Measurements from ENCODE around the gene TMPRSS11E. TPM values are rescaled to one million over a fixed set of nuclear protein-coding genes. Genes with fewer than 3 reads are reported as not detected.
"Not testable (repeated sequence)": the region's sequence is repeated elsewhere in the genome, so short reads cannot be mapped to it uniquely, and the experiment has no call there.

TMPRSS11E gene
- total RNA-seq, 1 donor from 2014 or later = not detected

- DNase-seq (no peak), ATAC-seq (ENCODE audit: poor library complexity) (no peak)
- intact Hi-C loops (cut with DNase I) = no loop called here
These were observed 73.7 kb downstream of the TMPRSS11E start for GRCh38 chr4:68520985-68521384.

- intact Hi-C loops (cut with DNase I); ATAC-seq (ENCODE audit: poor library complexity); DNase-seq: not testable (repeated sequence)
These were observed 75.0 kb downstream of the TMPRSS11E start for GRCh38 chr4:68522232-68522631.

GRCh38 chr4:68535974-68536373, 88.7 kb downstream of the TMPRSS11E start:
- intact Hi-C loops (cut with DNase I) = no loop called here
- ATAC-seq (ENCODE audit: poor library complexity) = no peak
- DNase-seq = no peak

GRCh38 chr4:68536375-68536774, 89.1 kb downstream of the TMPRSS11E start:
- intact Hi-C loops (cut with DNase I) = no loop called here
- no peak for ATAC-seq (ENCODE audit: poor library complexity)
- no peak for DNase-seq

GRCh38 chr4:68542742-68543141, 95.5 kb downstream of the TMPRSS11E start:
- ATAC-seq (ENCODE audit: poor library complexity); intact Hi-C loops (cut with DNase I); DNase-seq: not testable (repeated sequence)

Other genes starting within 250 kb of the TMPRSS11E start
- not detected for gene TMPRSS11B, start 201.8 kb upstream of the TMPRSS11E start, total RNA-seq
- 50.0 TPM for gene YTHDC1, start 97.4 kb upstream of the TMPRSS11E start, total RNA-seq
- not detected for gene UGT2B17, start 128.9 kb downstream of the TMPRSS11E start, total RNA-seq
- gene UGT2B15, start 223.2 kb downstream of the TMPRSS11E start, total RNA-seq = not detected

Measured in Right ventricle myocardium superior (tissue), 1 donor.